Right lobe of liver (tissue), 6 donors: Measurements from ENCODE around the gene BCR. TPM values are rescaled to one million over a fixed set of nuclear protein-coding genes. Genes with fewer than 3 reads are reported as not detected.

Experiments
- ATAC-seq, 4 donors: fragments of 200-7000 bp; cut with Tn5 transposase; one replicate each; pipeline ENCODE4 v1.9.1; 2020; ENCODE audit warnings: mild to moderate bottlenecking in 4 of 4, moderate library complexity in 4 of 4
- DNase-seq, 3 donors: peaks; one replicate each; pipeline ENCODE4 v3.0.0-alpha.2; 2020
- H3K27ac ChIP-seq, 3 donors: fragments of 200-600 bp; one replicate each; pipeline ENCODE4 v1.8.0; 2022
- H3K27me3 ChIP-seq, 2 donors: fragments of 200-600 bp; one replicate each; pipeline ENCODE4 v1.8.0; 2022
- H3K36me3 ChIP-seq, 4 donors: fragments of 200-600 bp; sonication (generic) in 1 of 4; one replicate each; pipeline versions ENCODE4 v1.5.1 to v1.8.0; 2017 to 2022; ENCODE audit warnings: control low read depth in 1 of 4
- H3K4me1 ChIP-seq, 4 donors: fragments of 200-600 bp; sonication (generic) in 1 of 4; one replicate each; pipeline versions ENCODE4 v1.5.1 to v1.8.0; 2017 to 2022; ENCODE audit warnings: control low read depth in 1 of 4
- H3K4me3 ChIP-seq, 3 donors: fragments of 200-600 bp; one replicate each; pipeline ENCODE4 v1.8.0; 2022
- H3K9me3 ChIP-seq, 4 donors: fragments of 200-600 bp; sonication (generic) in 1 of 4; one replicate each; pipeline versions ENCODE4 v1.5.1 to v1.8.0; 2017 to 2022; ENCODE audit warnings: control low read depth in 1 of 4
- CTCF ChIP-seq, 4 donors: fragments of 200-600 bp in 3 of 4; fragments of 450-650 bp in 1 of 4; IDR thresholded peaks; one replicate each; pipeline versions ENCODE4 v1.5.1 to v1.8.0; 2016 to 2022; ENCODE audit warnings: antibody characterized with exemption in 4 of 4, mild to moderate bottlenecking in 2 of 4
- POLR2A ChIP-seq: fragments of 450-650 bp; IDR thresholded peaks from one replicate; pipeline ENCODE4 v1.6.1; 2017; ENCODE audit warnings: antibody characterized with exemption, mild to moderate bottlenecking
- WGBS: methylation state at CpG from one replicate; pipeline ENCODE4 v1.1.6; 2018; ENCODE audit warnings: low coverage, low lambda C conversion rate; ENCODE audit not compliant: insufficient coverage; ENCODE audit errors: missing lambda C conversion rate; 5-methylcytosine and 5-hydroxymethylcytosine counted together
- intact Hi-C, 2 donors: fragments of 100-400 bp; cut with DNase I; formaldehyde crosslinking; loops; one replicate each; pipeline versions ENCODE4 v1.11.2 to v1.14.1; 2022
- total RNA-seq, 6 experiments: library from RNA; depleted of rRNA in 2 of 6; stranded (reverse); fragments of >200 nt in 2 of 6; fragmentation: NEBNext Ultra II Directional in 3 of 6; extraction: Animal tissue kit (Norgen Biotek cat#: 25700) in 3 of 6; gene quantifications; one replicate each; pipeline versions ENCODE4 v1.1.0 to v1.2.4, GENCODE V29; 2016 to 2023
- donor health status: DM: no; HTN: yes; CAD: no.
- donor health status: DM: no; HTN: no; CAD: no.
- donor health status: DM: no; HTN: no; CAD: no.
- donor health status: DM: no; HTN: yes; CAD: no.
- donor health status: DM: no; HTN: yes; CAD: no.

Gene BCR
- total RNA-seq, 6 experiments from 2014 or later, result 22.7 to 28.8 (median 24.3) TPM

GRCh38 chr22:23268877-23269276 lies 88.6 kb downstream of the BCR start:
- intact Hi-C loops, result no loop called here
- DNase-seq, result no peak
- H3K36me3 ChIP-seq, result peaks cover 0 to 27% (median 4%) of the 10 kb centered on the region in 4 donors
- H3K4me3 ChIP-seq, result no peak overlapping the region
- no peak for TF ChIP-seq POLR2A
- TF ChIP-seq CTCF (IDR thresholded peaks at IDR 0.05), result no peak
- H3K9me3 ChIP-seq, result no peaks in the 10 kb centered on the region
- no peaks in the 10 kb centered on the region for H3K27me3 ChIP-seq
- no peak overlapping the region for H3K27ac ChIP-seq
- H3K4me1 ChIP-seq, result peaks cover 0 to 15% (median 4%) of the 10 kb centered on the region in 4 donors
- no peak for ATAC-seq
- no CpG with 5 or more reads among the region's 7 CpGs for WGBS

- ATAC-seq, result no peak
Measured at GRCh38 chr22:23269441-23270211, 89.3 kb downstream of the BCR start.

GRCh38 chr22:23270212-23270733 lies 90.0 kb downstream of the BCR start:
- 47% methylated on average over 6 of the region's 8 CpGs for WGBS
- no peak for DNase-seq

More at GRCh38 chr22:23269441-23270211, 89.3 kb downstream of the BCR start:
- H3K27ac ChIP-seq, result no peak overlapping the region
- H3K36me3 ChIP-seq, result peaks cover 0 to 28% (median 6%) of the 10 kb centered on the region in 4 donors
- intact Hi-C loops, result no loop called here
- no peaks in the 10 kb centered on the region for H3K9me3 ChIP-seq
- peaks cover 0 to 9% (median 4%) of the 10 kb centered on the region in 4 donors for H3K4me1 ChIP-seq
- no peak for DNase-seq
- no peak overlapping the region for H3K4me3 ChIP-seq
- TF ChIP-seq CTCF (IDR thresholded peaks at IDR 0.05) (no peak), POLR2A (no peak)
- 85% methylated on average over 14 of the region's 18 CpGs for WGBS
- H3K27me3 ChIP-seq, result no peaks in the 10 kb centered on the region

More at GRCh38 chr22:23270212-23270733, 90.0 kb downstream of the BCR start:
- intact Hi-C loops, result no loop called here
- Histone ChIP-seq H3K9me3 (no peaks in the 10 kb centered on the region), H3K4me3 (no peak overlapping the region), H3K27me3 (no peaks in the 10 kb centered on the region), H3K4me1 (peaks cover 0 to 3% (median under 1%) of the 10 kb centered on the region in 4 donors), H3K27ac (no peak overlapping the region), H3K36me3 (peaks cover 0 to 31% (median 6%) of the 10 kb centered on the region in 4 donors)
- ATAC-seq, result peak in 1 of 4 donors; percentile 66
- TF ChIP-seq CTCF (IDR thresholded peaks at IDR 0.05) (no peak), POLR2A (no peak)
